GM19240 (cell line): Measurements from ENCODE around the gene LYVE1.

Source experiments
- DNase-seq: peaks from one replicate; pipeline ENCODE4 v3.0.0; 2011; ENCODE audit warnings: low spot score; ENCODE audit not compliant: insufficient read length

LYVE1 gene

GRCh38 chr11:10561043-10561818 lies 7.2 kb downstream of the LYVE1 start:
- no peak for DNase-seq

DNA sequence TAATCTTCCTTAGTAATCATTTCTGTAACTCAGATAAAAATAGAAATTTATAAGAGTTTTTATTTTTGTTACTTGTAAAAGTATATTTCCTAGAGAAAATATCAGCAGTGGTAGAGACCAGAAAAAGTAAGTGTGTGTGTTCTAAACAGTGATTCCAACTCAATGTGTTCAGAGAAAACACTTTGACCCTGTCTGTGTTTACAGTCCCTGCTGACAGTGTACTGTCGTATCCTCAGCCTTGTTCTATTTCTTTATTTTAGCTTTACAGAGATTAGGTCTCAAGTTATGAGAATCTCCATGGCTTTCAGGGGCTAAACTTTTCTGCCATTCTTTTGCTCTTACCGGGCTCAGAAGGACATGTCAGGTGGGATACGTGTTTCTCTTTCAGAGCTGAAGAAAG lies 10.2 kb downstream of the LYVE1 start:
- DNase-seq: no peak

GRCh38 chr11:10556590-10556989 lies 11.9 kb downstream of the LYVE1 start:
- DNase-seq: no peak

DNA sequence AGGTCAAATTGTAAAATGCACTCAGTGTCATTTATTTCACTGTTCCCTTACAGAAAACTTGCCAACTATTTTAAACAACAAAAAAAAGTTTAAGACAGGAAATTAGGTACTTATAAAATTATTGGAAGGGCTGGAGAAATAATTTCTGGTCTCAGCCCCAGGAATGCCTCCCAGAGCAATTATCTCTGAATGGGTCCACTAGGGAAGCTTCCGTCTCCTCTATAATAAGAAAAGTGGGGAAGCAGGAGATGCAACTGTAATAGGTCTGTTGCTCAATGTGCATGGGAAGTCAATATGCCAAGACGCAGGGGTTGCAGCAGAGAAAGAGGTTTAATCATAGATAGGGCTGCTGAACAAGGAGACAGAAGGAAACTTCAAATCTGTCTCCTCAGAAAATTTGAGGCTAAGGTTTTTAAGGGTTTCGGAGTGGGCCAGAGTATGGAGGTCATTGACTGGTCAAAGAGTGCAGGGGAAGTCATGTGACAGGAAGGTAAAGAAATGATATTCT lies 16.6 kb downstream of the LYVE1 start:
- DNase-seq: no peak

DNA sequence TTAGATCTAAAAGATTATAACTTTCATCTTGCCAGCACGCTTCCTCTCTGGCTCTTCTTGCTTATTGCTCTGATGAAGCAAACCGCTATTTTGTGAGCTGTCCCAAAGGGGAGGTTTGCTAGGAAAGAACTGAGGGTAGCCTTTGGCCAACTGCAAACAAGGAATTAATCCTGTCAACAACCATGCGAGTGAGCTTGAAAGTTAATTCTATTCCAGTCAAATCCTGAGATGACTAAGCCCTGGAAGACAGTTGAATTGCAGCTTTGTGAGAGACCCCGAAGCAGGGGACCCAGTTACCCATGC lies 17.2 kb downstream of the LYVE1 start:
- no peak for DNase-seq

GRCh38 chr11:10550503-10551289 lies 17.8 kb downstream of the LYVE1 start:
- DNase-seq: no peak

DNA sequence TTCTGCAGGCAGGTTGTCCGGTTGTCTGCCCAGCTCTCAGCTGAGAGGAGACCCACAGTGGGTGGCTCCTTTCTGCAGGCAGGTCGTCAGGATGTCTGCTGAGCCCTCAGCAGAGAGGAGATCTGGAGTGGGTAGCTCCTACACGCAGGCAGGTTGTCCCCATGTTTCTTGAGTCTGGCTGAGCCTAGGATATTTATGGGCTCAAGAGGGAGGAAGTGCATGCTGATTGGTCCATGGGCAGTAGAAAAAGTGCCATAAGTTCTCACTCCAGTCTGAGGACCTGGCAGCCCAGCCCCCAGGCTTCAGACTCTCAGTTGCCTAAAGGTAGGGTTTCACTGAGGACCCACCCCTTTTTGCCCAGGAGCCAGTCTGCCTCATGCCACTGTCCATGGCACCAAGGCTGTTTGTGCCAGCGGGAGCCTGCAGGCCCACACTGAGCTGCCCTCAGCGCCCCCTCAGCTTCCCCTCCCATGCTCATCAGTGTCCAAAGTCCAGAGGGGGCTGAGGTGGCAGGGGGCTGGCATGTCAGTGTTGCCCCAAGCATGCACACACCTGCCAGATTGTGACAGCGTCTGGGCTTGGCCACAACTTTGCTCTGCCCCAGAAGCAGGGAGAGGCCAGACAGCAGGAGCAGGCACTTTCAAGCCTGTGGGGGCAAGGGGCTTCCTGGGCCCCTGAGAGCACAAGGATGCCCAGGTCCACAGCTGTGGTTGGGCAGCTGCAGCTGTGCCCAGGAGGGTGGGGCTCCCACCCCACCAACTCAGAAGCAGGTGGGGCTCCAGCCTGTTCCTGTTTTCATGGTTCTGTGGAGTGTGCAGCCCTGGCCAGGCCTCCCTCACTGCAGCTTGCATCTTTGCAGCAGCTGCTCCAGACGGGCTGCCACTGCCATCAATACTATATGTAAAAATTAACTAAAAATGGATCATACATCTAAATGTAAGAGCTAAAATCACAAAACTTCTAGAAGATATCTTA lies 23.7 kb downstream of the LYVE1 start:
- DNase-seq: no peak

- DNase-seq: no peak
Observed at GRCh38 chr11:10543782-10544181, 24.7 kb downstream of the LYVE1 start.

DNA sequence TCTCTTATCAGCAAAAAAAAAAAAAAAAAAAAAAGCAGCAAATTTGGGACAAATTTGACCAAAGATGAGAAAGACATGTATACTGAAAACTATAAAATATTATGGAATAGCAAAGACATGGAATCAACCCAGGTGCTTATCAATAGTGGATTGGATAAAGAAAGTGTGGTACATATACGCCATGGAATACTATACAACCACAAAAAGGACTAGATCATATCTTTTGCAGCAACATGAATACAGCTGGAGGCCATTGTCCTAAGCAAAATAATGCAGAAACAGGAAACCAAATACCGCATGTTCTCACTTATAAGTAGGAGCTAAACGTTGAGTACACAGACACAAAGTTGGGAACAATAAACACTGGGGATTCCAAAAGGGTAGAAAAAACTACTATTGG lies 25.7 kb downstream of the LYVE1 start:
- DNase-seq: no peak

DNA sequence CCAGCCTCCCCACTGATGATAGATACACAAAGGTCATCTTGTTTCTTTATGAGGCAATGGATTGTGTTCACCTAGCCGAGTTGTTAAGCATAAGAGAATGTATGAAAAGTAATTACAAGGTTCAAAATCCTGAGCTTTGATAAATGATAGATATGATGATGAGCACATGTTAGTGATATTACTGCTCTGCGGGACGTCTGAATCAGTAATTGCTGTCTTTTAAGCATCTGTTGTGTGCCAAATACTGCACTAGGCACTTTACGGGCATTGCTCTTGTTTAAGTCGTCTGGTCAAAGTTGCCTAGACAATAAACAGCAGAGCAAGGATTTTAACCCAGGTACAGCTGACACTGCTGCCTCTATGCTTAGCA lies 26.9 kb downstream of the LYVE1 start:
- no peak for DNase-seq

GRCh38 chr11:10540915-10541560 lies 27.4 kb downstream of the LYVE1 start, which contains the start of gene RNF141:
Gene RNF141, minus strand, starts transcription at chr11:10541187. Its CDS starts 7,029 bp downstream, at chr11:10534158.
- peak; percentile 94 for DNase-seq

- no peak for DNase-seq
Observed at GRCh38 chr11:10540546-10540914, 27.9 kb downstream of the LYVE1 start.

- DNase-seq: no peak
Observed at GRCh38 chr11:10539339-10539738, 29.1 kb downstream of the LYVE1 start.

DNA sequence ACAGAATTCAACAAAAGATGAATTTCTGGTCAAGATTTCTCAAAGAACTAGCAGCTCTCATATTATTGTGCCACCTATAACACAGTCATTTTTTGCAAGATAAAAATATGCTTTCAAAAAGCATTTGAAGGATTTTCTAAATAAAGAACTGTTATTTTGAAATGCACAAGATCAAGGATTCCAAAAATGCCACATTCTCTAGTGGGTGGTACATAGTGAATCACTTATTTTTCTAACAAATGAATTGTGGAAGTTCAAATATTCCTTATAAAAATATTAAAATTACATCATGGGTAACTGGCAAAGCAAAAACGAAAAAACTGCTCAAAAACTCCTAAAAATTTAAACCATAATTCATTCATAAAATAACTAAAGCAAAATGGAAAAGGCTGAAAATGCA lies 29.5 kb downstream of the LYVE1 start:
- no peak for DNase-seq

DNA sequence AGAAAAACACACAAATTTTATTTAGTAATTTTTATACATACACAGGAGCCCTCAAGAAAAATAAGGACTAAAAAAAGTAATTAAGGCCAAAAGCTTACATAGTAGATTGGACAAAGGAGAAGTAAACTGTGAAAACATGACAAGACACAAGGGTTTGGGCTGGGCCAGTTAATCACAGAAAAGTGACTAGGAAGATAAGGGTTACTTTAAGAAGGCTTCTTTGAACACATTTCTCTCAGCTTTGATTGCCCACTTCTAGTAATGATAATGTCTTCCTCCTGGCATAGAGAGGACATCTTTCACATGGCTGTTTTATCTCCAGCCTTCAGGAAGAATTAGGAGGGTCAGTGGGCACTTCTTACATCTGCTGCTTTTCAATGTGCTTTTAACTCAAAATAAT lies 30.9 kb downstream of the LYVE1 start:
- DNase-seq: no peak

DNA sequence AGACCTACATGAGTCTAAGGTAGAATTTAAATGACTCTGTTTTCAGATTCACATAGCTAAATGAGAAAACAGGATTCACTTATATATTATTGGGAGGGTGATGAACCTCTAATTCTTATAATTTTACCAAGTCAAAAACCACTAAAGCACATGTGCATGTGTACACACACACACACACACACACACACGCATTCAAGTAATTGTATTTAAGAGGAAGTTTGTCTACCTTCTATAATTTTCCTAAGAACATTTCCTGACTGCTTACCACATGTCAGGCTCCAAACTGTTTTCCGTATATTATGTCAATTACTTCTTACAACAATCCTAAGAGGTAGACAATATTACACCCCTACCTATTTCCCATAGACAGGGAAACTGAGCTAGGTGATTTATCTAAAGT lies 34.1 kb downstream of the LYVE1 start:
- DNase-seq: no peak

GRCh38 chr11:10533323-10533722 lies 35.1 kb downstream of the LYVE1 start:
- no peak for DNase-seq

- DNase-seq: no peak
Observed at GRCh38 chr11:10532526-10532925, 35.9 kb downstream of the LYVE1 start.

- DNase-seq: no peak
Observed at GRCh38 chr11:10529279-10529678, 39.2 kb downstream of the LYVE1 start.

- DNase-seq: no peak
Observed at GRCh38 chr11:10528121-10528520, 40.3 kb downstream of the LYVE1 start.
